ENCODE results near the gene PCDHB10.
"Not testable (repeated sequence)": the region's sequence is repeated elsewhere in the genome, so short reads cannot be mapped to it uniquely, and the experiment has no call there.

Gene PCDHB10

DNA sequence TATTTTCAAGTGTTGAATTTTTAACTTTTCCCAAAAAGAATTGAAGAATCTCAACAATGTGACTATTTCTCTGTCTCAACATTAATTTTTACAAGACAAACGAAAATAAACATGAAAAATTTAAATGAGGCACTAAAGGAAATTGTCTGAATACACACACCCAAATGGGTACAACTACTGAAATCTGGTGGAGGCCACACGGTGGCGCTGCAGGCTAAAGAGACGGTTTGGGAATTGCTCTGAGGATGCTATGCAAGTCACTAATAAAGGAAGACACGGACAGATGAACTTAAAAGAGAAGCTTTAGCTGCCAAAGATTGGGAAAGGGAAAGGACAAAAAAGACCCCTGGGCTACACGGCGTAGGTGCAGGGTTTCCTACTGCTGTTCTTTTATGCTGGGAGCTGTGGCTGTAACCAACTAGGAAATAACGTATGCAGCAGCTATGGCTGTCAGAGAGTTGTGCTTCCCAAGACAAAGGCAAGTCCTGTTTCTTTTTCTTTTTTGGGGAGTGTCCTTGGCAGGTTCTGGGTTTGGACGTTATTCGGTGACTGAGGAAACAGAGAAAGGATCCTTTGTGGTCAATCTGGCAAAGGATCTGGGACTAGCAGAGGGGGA is at the start of gene PCDHB10:
Gene PCDHB10 (plus strand): TSS at position 244 of the 616 bp plus-strand sequence. CDS start 200 bp downstream, at position 444.
- peak in 1 of 2 donors; percentile 14 for DNase-seq

DNA sequence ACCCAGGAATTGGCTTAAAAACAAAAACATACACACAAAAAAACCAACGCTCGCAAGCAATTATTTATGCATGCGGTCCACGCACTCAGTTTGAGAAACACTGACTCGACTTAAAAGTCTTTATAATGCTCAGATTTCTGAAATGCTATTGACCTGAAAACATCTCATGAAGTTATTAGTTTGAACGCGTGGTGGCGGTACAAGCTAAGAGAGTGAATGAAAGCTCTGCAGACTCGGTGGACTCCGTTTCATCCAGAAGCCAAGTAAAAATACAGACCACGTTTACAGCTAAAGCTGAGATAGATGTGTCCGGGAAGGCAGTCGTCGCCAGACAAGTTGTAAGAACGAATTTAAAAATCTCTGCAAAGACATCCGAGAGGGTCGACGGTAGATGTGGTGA is 42.3 kb upstream of the PCDHB10 start, which contains the start of gene PCDHB6:
Gene PCDHB6 (plus strand): TSS at position 246 of the 400 bp plus-strand sequence. CDS start 201 bp downstream, outside the sequence.
- DNase-seq, result no peak

DNA sequence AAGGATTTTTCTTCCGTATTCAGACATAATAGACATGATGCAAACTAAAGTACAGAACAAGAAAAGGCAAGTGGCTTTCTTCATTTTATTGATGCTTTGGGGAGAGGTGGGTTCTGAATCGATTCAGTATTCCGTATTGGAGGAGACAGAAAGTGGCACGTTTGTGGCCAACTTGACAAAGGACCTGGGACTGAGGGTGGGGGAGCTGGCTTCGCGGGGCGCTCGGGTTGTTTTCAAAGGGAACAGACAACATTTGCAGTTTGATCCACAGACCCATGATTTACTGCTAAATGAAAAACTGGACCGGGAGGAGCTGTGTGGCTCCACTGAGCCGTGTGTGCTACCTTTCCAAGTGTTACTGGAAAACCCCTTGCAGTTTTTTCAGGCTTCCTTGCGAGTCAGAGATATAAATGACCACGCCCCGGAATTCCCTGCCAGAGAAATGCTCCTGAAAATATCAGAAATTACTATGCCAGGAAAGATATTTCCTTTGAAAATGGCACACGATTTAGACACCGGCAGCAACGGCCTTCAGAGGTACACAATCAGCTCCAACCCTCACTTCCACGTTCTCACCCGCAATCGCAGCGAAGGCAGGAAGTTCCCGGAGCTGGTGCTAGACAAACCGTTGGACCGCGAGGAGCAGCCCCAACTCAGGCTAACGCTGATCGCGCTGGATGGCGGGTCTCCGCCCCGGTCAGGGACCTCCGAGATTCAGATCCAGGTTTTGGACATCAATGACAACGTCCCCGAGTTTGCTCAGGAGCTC is 41.7 kb upstream of the PCDHB10 start:
- DNase-seq, result no peak

DNA sequence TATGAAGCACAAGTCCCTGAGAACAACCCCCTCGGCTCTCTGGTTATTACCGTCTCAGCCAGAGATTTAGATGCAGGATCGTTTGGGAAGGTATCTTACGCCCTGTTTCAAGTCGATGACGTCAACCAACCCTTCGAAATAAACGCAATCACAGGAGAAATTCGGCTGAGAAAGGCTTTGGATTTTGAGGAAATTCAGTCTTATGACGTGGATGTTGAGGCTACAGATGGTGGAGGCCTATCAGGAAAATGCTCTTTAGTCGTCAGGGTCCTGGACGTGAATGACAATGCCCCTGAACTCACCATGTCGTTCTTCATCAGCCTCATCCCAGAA is 41.2 kb upstream of the PCDHB10 start:
- DNase-seq, result no peak

DNA sequence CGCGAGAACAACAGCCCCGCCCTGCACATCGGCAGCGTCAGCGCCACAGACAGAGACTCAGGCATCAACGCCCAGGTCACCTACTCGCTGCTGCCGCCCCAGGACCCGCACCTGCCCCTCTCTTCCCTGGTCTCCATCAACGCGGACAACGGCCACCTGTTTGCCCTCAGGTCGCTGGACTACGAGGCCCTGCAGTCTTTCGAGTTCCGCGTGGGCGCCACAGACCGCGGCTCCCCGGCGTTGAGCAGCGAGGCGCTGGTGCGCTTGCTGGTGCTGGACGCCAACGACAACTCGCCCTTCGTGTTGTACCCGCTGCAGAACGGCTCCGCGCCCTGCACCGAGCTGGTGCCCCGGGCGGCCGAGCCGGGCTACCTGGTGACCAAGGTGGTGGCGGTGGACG is 40.5 kb upstream of the PCDHB10 start:
- DNase-seq, result not testable (repeated sequence)

DNA sequence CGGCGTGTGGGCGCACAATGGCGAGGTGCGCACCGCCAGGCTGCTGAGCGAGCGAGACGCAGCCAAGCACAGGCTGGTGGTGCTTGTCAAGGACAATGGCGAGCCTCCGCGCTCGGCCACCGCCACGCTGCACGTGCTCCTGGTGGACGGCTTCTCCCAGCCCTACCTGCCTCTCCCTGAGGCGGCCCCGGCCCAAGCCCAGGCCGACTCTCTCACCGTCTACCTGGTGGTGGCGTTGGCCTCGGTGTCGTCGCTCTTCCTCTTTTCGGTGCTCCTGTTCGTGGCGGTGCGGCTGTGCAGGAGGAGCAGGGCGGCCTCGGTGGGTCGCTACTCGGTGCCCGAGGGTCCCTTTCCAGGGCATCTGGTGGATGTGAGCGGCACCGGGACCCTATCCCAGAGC is 40.1 kb upstream of the PCDHB10 start:
- DNase-seq, result not testable (repeated sequence)

DNA sequence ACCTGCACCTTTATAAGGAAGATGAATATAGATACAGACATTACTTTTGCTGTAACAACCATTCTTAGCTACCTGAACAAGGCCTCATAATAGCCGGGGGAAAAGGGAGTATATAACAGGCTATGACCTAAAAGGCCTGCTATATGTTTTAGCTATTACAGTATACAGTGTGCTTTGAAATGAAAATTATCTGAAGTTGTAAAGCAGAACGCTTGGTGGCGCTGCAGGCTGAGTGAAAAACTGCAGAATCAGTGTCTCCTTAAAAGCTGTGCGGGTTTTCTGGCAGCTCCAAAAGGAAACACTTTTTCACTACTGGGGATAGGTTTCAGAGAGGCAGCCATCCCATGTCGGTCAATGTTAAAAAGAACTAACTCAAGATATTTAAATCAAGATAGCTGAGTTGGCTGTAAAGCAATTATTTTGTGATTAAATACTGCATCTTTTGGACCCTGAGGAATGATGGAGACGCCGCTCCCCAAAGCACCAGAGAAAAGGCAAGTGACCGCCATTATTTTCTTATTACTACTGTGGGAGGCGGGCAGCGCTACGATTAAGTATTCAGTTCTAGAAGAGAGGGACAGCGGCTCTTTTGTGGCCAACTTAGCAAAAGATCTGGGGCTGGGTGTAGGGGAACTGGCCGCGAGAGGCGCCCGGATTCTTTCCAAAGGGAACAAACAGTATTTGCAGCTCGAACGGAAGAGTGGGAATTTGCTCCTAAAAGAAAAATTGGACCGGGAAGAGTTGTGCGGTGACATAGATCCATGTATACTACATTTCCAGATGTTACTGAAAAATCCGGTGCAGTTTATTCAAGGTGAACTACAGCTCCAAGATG is 36.4 kb upstream of the PCDHB10 start:
- no peak for DNase-seq

DNA sequence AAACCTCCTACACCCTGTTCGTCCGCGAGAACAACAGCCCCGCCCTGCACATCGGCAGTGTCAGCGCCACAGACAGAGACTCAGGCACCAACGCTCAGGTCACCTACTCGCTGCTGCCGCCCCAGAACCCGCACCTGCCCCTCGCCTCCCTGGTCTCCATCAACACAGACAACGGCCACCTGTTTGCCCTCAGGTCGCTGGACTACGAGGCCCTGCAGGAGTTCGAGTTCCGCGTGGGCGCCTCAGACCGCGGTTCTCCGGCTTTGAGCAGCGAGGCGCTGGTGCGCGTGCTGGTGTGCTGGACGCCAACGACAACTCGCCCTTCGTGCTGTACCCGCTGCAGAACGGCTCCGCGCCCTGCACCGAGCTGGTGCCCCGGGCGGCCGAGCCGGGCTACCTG is 34.8 kb upstream of the PCDHB10 start:
- DNase-seq, result not testable (repeated sequence)

DNA sequence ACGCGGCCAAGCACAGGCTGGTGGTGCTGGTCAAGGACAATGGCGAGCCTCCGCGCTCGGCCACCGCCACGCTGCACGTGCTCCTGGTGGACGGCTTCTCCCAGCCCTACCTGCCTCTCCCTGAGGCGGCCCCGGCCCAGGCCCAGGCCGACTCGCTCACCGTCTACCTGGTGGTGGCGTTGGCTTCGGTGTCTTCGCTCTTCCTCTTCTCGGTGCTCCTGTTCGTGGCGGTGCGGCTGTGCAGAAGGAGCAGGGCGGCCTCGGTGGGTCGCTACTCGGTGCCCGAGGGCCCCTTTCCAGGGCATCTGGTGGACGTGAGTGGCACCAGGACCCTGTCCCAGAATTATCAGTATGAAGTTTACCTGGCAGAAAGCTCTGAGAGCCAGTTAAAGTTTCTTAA is 34.3 kb upstream of the PCDHB10 start:
- DNase-seq, result not testable (repeated sequence)

DNA sequence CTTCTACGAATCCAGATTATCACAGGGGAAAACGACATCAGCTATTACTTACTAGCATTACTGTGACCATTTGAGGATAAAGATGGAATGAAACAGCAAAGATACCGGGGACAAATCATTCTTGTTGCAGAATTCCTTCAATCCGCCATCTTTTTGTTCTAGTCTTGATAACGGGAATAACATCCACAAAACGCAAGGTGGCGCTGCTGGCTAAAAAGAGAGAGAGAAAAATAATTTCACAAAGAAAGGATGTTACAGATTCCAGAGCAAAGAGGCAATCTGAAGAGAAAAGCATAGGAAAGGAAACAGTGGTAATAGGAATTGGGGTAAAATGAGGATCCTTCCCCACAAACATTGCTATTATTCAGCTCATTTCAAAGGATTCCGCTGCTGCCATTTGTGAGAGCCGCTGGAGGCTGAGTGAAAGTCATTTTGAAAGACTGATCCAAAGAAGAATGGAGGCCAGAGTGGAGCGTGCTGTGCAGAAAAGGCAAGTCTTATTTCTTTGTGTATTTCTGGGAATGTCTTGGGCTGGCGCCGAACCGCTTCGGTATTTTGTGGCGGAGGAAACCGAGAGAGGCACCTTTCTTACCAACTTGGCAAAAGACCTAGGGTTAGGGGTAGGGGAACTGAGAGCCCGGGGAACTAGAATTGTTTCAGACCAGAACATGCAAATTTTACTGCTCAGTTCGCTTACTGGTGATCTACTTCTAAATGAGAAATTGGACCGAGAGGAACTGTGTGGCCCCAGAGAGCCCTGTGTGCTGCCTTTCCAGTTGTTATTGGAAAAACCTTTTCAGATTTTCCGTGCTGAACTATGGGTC is 19.6 kb upstream of the PCDHB10 start, which contains the start of gene PCDHB7:
Gene PCDHB7 (plus strand): TSS at position 264 of the 824 bp plus-strand sequence. CDS start 192 bp downstream, at position 456.
- DNase-seq, result peak in 1 of 2 donors; percentile 18

DNA sequence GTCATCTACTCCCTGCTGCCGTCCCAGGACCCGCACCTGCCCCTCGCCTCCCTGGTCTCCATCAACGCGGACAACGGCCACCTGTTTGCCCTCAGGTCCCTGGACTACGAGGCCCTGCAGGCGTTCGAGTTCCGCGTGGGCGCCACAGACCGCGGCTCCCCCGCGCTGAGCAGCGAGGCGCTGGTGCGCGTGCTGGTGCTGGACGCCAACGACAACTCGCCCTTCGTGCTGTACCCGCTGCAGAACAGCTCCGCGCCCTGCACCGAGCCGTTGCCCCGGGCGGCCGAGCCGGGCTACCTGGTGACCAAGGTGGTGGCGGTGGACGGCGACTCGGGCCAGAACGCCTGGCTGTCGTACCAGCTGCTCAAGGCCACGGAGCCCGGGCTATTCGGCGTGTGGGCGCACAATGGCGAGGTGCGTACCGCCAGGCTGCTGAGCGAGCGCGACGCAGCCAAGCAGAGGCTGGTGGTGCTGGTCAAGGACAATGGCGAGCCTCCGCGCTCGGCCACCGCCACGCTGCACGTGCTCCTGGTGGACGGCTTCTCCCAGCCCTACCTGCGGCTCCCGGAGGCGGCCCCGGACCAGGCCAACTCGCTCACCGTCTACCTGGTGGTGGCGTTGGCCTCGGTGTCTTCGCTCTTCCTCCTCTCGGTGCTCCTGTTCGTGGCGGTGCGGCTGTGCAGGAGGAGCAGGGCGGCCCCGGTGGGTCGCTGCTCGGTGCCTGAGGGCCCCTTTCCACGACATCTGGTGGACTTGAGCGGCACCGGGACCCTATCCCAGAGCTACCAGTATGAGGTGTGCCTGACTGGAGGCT is 17.7 kb upstream of the PCDHB10 start:
- DNase-seq, result not testable (repeated sequence)

DNA sequence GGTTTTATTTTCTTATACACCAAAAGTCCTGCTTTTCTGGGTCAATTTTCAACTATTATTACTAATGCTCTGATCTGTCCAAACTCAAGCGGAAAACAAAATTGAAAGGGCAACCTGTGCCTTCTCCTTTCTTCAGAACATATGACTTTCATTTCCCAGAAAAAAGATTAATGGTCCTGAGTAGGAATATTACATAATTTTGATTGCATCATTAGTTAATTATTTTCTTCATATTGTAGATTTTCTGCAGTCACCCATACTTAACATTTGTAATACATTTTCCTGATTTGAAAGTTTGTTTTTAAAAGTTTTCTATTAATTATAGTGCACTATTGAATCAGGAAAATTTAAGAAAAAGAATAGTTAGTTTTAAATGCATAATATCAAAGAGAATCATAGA is 16.2 kb upstream of the PCDHB10 start:
- DNase-seq, result no peak

DNA sequence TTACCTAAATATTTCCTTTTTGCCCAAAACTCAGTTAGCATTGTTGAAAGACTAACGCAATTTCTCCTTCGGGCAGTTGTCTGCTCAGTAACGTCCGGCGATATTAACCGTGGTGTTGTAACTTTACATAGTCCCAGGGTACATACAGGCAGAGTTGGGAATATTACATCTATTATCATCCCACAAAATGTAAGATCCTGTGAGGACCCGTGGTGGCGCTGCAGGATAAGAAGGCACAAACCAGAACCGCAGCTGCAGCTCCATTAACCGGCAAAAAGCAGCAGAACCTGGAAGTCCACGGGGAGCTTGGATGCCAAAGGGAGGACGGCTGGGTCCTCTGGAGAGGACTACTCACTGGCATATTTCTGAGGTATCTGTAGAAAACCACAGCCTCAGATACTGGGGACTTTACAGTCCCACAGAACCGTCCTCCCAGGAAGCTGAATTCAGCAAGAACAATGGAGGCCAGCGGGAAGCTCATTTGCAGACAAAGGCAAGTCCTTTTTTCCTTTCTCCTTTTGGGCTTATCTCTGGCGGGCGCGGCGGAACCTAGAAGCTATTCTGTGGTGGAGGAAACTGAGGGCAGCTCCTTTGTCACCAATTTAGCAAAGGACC is 14.5 kb upstream of the PCDHB10 start, which contains the start of gene PCDHB8:
Gene PCDHB8 (plus strand): TSS at position 214 of the 615 bp plus-strand sequence. CDS start 245 bp downstream, at position 459.
- DNase-seq, result not testable (repeated sequence)

DNA sequence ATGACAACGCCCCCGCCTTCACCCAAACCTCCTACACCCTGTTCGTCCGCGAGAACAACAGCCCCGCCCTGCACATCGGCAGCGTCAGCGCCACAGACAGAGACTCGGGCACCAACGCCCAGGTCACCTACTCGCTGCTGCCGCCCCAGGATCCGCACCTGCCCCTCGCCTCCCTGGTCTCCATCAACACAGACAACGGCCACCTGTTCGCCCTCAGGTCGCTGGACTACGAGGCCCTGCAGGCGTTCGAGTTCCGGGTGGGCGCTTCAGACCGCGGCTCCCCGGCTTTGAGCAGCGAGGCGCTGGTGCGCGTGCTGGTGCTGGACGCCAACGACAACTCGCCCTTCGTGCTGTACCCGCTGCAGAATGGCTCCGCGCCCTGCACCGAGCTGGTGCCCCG is 12.8 kb upstream of the PCDHB10 start:
- DNase-seq, result not testable (repeated sequence)

DNA sequence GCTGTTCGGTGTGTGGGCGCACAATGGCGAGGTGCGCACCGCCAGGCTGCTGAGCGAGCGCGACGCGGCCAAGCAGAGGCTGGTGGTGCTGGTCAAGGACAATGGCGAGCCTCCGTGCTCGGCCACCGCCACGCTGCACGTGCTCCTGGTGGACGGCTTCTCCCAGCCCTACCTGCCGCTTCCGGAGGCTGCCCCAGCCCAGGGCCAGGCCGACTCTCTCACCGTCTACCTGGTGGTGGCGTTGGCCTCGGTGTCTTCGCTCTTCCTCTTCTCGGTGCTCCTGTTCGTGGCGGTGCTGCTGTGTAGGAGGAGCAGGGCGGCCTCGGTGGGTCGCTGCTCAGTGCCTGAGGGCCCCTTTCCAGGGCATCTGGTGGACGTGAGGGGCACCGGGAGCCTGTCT is 12.3 kb upstream of the PCDHB10 start:
- not testable (repeated sequence) for DNase-seq

DNA sequence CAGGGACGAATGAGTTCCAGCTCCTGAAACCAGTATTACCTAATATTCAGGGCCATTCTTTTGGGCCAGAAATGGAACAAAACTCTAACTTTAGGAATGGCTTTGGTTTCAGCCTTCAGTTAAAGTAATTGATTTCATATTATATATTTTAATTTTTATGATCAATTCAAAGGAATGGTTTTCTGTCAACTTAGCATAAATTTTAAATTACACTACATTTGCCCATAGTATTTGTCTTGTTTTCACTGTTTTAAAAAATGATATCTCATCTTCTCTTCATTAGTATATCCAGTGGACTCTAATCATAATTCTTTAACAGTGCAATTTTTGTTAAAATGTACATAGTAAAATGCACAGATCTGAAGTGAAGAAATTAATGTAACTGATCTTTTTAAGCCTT is 11.8 kb upstream of the PCDHB10 start:
- no peak for DNase-seq

DNA sequence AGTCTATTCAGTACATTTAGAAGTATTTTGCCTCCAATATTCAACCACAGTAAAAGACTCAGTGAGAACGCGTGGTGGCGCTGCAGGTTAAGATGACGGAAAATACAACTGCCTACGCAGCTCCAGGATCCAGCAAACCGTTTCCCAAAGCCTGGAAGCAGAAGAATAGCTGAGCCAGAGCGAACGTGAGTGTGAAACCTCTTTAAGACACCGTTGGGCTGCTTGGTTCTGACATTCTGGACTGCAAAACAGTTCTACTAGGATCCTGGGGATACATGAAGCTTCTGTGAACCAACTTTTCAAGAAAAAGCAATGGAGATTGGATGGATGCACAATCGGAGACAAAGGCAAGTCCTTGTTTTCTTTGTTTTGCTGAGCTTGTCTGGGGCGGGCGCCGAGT is 9.9 kb upstream of the PCDHB10 start, which contains the start of gene PCDHB16:
Gene PCDHB16 (plus strand): TSS at position 140 of the 400 bp plus-strand sequence. CDS start 173 bp downstream, at position 313.
- no peak for DNase-seq

DNA sequence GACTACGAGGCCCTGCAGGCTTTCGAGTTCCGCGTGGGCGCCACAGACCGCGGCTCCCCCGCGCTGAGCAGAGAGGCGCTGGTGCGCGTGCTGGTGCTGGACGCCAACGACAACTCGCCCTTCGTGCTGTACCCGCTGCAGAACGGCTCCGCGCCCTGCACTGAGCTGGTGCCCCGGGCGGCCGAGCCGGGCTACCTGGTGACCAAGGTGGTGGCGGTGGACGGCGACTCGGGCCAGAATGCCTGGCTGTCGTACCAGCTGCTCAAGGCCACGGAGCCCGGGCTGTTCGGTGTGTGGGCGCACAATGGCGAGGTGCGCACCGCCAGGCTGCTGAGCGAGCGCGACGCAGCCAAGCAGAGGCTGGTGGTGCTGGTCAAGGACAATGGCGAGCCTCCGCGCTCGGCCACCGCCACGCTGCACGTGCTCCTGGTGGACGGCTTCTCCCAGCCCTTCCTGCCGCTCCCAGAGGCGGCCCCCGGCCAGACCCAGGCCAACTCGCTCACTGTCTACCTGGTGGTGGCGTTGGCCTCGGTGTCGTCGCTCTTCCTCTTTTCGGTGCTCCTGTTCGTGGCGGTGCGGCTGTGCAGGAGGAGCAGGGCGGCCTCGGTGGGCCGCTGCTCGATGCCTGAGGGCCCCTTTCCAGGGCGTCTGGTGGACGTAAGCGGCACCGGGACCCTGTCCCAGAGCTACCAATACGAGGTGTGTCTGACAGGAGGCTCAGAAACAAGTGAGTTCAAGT is 7.9 kb upstream of the PCDHB10 start:
- DNase-seq, result not testable (repeated sequence)

DNA sequence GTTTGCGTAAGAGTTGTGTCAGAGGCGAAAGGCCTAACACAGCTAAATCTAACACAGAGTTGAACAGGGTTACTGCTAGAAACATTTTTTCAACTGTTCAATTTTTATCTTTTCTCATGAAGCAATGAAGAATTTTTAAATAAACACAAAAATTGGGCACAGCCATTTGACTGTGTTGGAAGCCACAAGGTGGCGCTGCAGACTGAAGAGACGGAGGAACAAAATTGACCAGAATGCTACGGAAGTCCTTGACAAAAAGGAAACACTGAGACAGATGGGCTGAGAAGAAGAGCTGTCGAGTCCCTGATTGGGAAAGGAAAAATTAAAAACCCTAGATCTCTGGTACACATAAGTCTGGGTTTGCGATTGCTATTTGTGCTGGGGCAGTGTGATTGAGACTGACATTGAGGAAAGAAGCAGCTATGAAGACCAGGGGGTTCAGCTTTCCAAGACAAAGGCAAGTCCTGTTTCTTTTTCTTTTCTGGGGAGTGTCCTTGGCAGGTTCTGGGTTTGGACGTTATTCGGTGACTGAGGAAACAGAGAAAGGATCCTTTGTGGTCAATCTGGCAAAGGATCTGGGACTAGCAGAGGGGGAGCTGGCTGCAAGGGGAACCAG is 5.1 kb upstream of the PCDHB10 start, which contains the start of gene PCDHB9:
Gene PCDHB9 (plus strand): TSS at position 265 of the 616 bp plus-strand sequence. CDS start 158 bp downstream, at position 423.
- DNase-seq, result peak in 1 of 2 donors; percentile 36
